K562 (cell line): ENCODE measurements around the gene GPHN. TPM values are rescaled to one million over a fixed set of nuclear protein-coding genes. Genes with fewer than 3 reads are reported as not detected.

Source experiments
- ATAC-seq: fragments of 200-7000 bp; cut with Tn5 transposase; 3 replicates; pipeline ENCODE4 v1.9.1; 2020; ENCODE audit warnings: moderate library complexity
- BruUV-seq: library from RNA; stranded (reverse); fragments of 400-500 nt; replicated peaks from 2 replicates; lab custom pipeline; 2021; lab: Mats Ljungman, UMichigan
- CTCF ChIA-PET: fragments of 300-600 bp; formaldehyde crosslinking; extraction: SDS; loops from one replicate; lab custom pipeline; 2021; ENCODE audit warnings: low intra/inter-chr PET ratio; lab: Yijun Ruan, JAX
- POLR2A ChIA-PET: fragments of 300-600, 350-650 bp; sonication (Branson Sonifier 250); formaldehyde crosslinking; extraction: SDS; loops from one replicate; lab custom pipeline; 2021; ENCODE audit warnings: antibody characterized with exemption, inconsistent platforms; lab: Yijun Ruan, JAX
- DNase-seq, 4 experiments: peaks; one replicate each; pipeline versions ENCODE4 v3.0.0 to v3.0.0-alpha.2; 2011 to 2018; ENCODE audit warnings: low spot score in 3 of 4, mixed read lengths in 3 of 4; ENCODE audit errors: extremely low read depth in 1 of 4
- FAIRE-seq: peaks from 2 replicates; lab custom pipeline; 2011; peaks lifted over from hg19 to GRCh38; lab: Jason Lieb, UNC
- H2AFZ ChIP-seq: 2 replicates; pipeline ENCODE4 v1.6.0; 2011; ENCODE audit warnings: low read depth, low read length, control low read depth, inconsistent platforms
- H3K27ac ChIP-seq: fragments of 200-600 bp; 3 replicates; pipeline ENCODE4 v1.8.0; 2011; ENCODE audit warnings: low read depth, mild to moderate bottlenecking, control low read depth, inconsistent platforms, low read length, moderate library complexity, mixed read lengths; ENCODE audit errors: extremely low read depth
- H3K27me3 ChIP-seq, 2 experiments: fragments of 300-600 bp in 1 of 2; 2 replicates in 1 of 2; 3 replicates in 1 of 2; pipeline versions ENCODE4 v1.6.0 to v1.8.0; 2011; ENCODE audit warnings: inconsistent platforms in 2 of 2, low read length in 2 of 2, mild to moderate bottlenecking in 1 of 2, mixed read lengths in 1 of 2, moderate library complexity in 1 of 2; ENCODE audit not compliant: control insufficient read depth in 2 of 2, insufficient read depth in 2 of 2
- H3K36me3 ChIP-seq: fragments of 300-600 bp; 3 replicates; pipeline ENCODE4 v1.8.0; 2011; ENCODE audit warnings: mild to moderate bottlenecking, low read length, inconsistent platforms; ENCODE audit not compliant: control insufficient read depth, insufficient read depth
- H3K4me1 ChIP-seq, 2 experiments: fragments of 200-600 bp in 1 of 2; replicated peaks in 1 of 2; 2 replicates in 1 of 2; 3 replicates in 1 of 2; pipeline versions ENCODE4 v1.5.1 to v1.8.0; 2011; ENCODE audit warnings: inconsistent platforms in 2 of 2, low read length in 2 of 2, mild to moderate bottlenecking in 1 of 2, mixed read lengths in 1 of 2, moderate library complexity in 1 of 2; ENCODE audit not compliant: control insufficient read depth in 2 of 2, insufficient read depth in 2 of 2
- H3K4me2 ChIP-seq: 2 replicates; pipeline ENCODE4 v1.6.1; 2011; ENCODE audit warnings: low read length, control low read depth, inconsistent platforms, mixed read lengths; ENCODE audit not compliant: insufficient read depth
- H3K4me3 ChIP-seq: fragments of 200-600 bp; sonication (generic), shearing (Covaris generic); 2 replicates; pipeline ENCODE4 v1.5.1; 2016; ENCODE audit warnings: control low read depth, inconsistent platforms
- H3K79me2 ChIP-seq: fragments of 200-600 bp; 3 replicates; pipeline ENCODE4 v1.8.0; 2011; ENCODE audit warnings: low read length, inconsistent platforms; ENCODE audit not compliant: control insufficient read depth, insufficient read depth
- H3K9ac ChIP-seq, 2 experiments: 2 replicates each; pipeline versions ENCODE4 v1.6.0 to v1.6.1; 2011; ENCODE audit warnings: low read depth in 2 of 2, low read length in 2 of 2, control low read depth in 1 of 2, inconsistent platforms in 1 of 2, mild to moderate bottlenecking in 1 of 2, mixed read lengths in 1 of 2; ENCODE audit not compliant: insufficient read depth in 1 of 2
- H3K9me1 ChIP-seq: one replicate; pipeline ENCODE4 v1.6.0; 2011; ENCODE audit warnings: inconsistent platforms, mild to moderate bottlenecking, low read length, moderate library complexity; ENCODE audit not compliant: control insufficient read depth, insufficient read depth
- H3K9me3 ChIP-seq: replicated peaks from 2 replicates; pipeline ENCODE4 v1.5.1; 2011; ENCODE audit warnings: low read depth, low read length, inconsistent platforms; ENCODE audit not compliant: control insufficient read depth, insufficient read depth
- H4K20me1 ChIP-seq: replicated peaks from 2 replicates; pipeline ENCODE4 v1.6.1; 2011; ENCODE audit warnings: low read length, inconsistent platforms, mixed read lengths; ENCODE audit not compliant: control insufficient read depth, insufficient read depth
- BDP1 ChIP-seq: IDR thresholded peaks from 3 replicates; pipeline ENCODE4 v1.6.1; 2011; ENCODE audit not compliant: insufficient read length, insufficient read depth
- CUX1 ChIP-seq: fragments of 200-800 bp; sonication (Bioruptor generic); IDR thresholded peaks from 2 replicates; pipeline ENCODE4 v1.6.1; 2016; ENCODE audit warnings: missing genetic modification characterization, missing compliant biosample characterization
- MTF1 ChIP-seq: fragments of 250-450 bp; sonication (Bioruptor Pico); IDR thresholded peaks from 2 replicates; pipeline ENCODE4 v1.9.0; 2021; ENCODE audit warnings: moderate library complexity, mild to moderate bottlenecking, inconsistent platforms, borderline replicate concordance
- PYGO2 ChIP-seq: fragments of 450-650 bp; IDR thresholded peaks from 2 replicates; pipeline ENCODE4 v1.6.1; 2016; ENCODE audit warnings: mild to moderate bottlenecking, missing genetic modification characterization, moderate library complexity, missing compliant biosample characterization
- SIN3B ChIP-seq: fragments of 450-650 bp; IDR thresholded peaks from 2 replicates; pipeline ENCODE4 v1.6.1; 2017; ENCODE audit warnings: low read depth, mild to moderate bottlenecking, moderate library complexity
- SMAD4 ChIP-seq: fragments of 250-450 bp; sonication (Bioruptor Pico); conservative IDR thresholded peaks from 2 replicates; pipeline ENCODE4 v1.8.0; 2021; ENCODE audit warnings: inconsistent platforms, mild to moderate bottlenecking, moderate library complexity
- SMARCC2 ChIP-seq: fragments of 450-650 bp; IDR thresholded peaks from 2 replicates; pipeline ENCODE4 v1.6.1; 2017; ENCODE audit warnings: antibody characterized with exemption, moderate library complexity, mild to moderate bottlenecking, low read depth
- TCF7L2 ChIP-seq: fragments of 150-350 bp; IDR thresholded peaks from 2 replicates; pipeline ENCODE4 v1.6.1; 2016; ENCODE audit warnings: low read depth, mild to moderate bottlenecking, low read length, moderate library complexity
- TRIM28 ChIP-seq: fragments of 450-650 bp; IDR thresholded peaks from 2 replicates; pipeline ENCODE4 v1.6.1; 2017
- ZNF134 ChIP-seq: fragments of 250-450 bp; sonication (Bioruptor Pico); conservative IDR thresholded peaks from 2 replicates; pipeline ENCODE4 v1.4.0; 2020
- WGBS: fragments of 100-300 bp; shearing (Covaris generic); methylation state at CpG from one replicate; pipeline ENCODE4 v1.1.6; 2016; ENCODE audit warnings: low coverage, mixed read lengths; ENCODE audit not compliant: insufficient coverage; ENCODE audit errors: missing lambda C conversion rate; 5-methylcytosine and 5-hydroxymethylcytosine counted together
- in situ Hi-C: fragments of 300-500 bp; cut with MboI; formaldehyde crosslinking; loops from 4 replicates; pipeline ENCODE4 v1.15.0; 2018; ENCODE audit warnings: inconsistent platforms, mixed read lengths
- intact Hi-C: fragments of 100-400 bp; cut with micrococcal nuclease; formaldehyde crosslinking; loops from 2 replicates; pipeline ENCODE4 v1.14.2; 2022
- polyA plus RNA-seq, 8 experiments: library from polyadenylated mRNA; depleted of rRNA in 4 of 8; stranded (reverse) in 5 of 8; unstranded in 3 of 8; fragments of >200 nt; fragmentation: Nextera tagmentation in 2 of 8; fragmentation: Illumina TruSeq in 1 of 8; extraction: Ambion mirVana in 2 of 8; extraction: Trizol in 1 of 8; gene quantifications; 2 replicates each; pipeline versions ENCODE4 v1.2.1 to v1.2.3, GENCODE V29; 2011 to 2014; ENCODE audit warnings: inconsistent platforms in 1 of 8, missing spikeins in 1 of 8
- total RNA-seq, 7 experiments: library from RNA; depleted of rRNA in 6 of 7; stranded (reverse); fragments of >200 nt in 6 of 7; fragmentation: Illumina TruSeq in 2 of 7; extraction: Trizol in 2 of 7; gene quantifications; 2 replicates each; pipeline versions ENCODE4 v1.2.1 to v1.2.3, GENCODE V29; 2011 to 2021; ENCODE audit warnings: low replicate concordance in 1 of 7
- TF ChIP-seq, protein P1 (sequence below): sonication (generic); formaldehyde crosslinking; IDR thresholded peaks from 2 replicates; pipeline ENCODE4 v1.8.0; 2022; ENCODE audit warnings: missing genetic modification reagents, mild to moderate bottlenecking, moderate library complexity, borderline replicate concordance
- TF ChIP-seq, protein P2 (sequence below): IDR thresholded peaks from 2 replicates; pipeline ENCODE4 v1.6.1; 2016; ENCODE audit warnings: missing genetic modification characterization, missing compliant biosample characterization

Gene GPHN
- total and polyA plus RNA-seq, 9 of the 15 experiments (the other 6 are each of a cell fraction or from before 2014, with no cell fraction given) = 5.9 to 16.0 (median 11.4) TPM

- FAIRE-seq (no peak), ATAC-seq (no peak), DNase-seq (no peak)
- intact Hi-C loops (no loop called here), in situ Hi-C loops (loop anchor here (25.0 kb wide), 1 partner anchor 1314 kb away; the partner anchor contains the start of genes RAD51B and ZFYVE26)
- Histone ChIP-seq H3K4me3 (no peak overlapping the region), H2AFZ (no peak overlapping the region), H3K4me1 (no peaks in the 10 kb centered on the region), H4K20me1 (no peaks in the 10 kb centered on the region), H3K9ac (no peak overlapping the region), H3K4me2 (no peak overlapping the region), H3K27ac (no peak overlapping the region), H3K9me3 (no peaks in the 10 kb centered on the region), H3K27me3 (no peaks in the 10 kb centered on the region), H3K36me3 (no peaks in the 10 kb centered on the region), H3K9me1 (no peaks in the 10 kb centered on the region), H3K79me2 (no peaks in the 10 kb centered on the region)
- BruUV-seq = no TSS peak
- ChIA-PET CTCF (no interaction called here), POLR2A (interaction anchor here (1.1 to 1.3 kb wide), 2 partner anchors 10 to 21 kb away, joined by 3 read pairs; partner anchors contain the start of gene GPHN)
- 28% methylated on average over 3 of the region's 3 CpGs for WGBS
- TF ChIP-seq, protein P1, sequence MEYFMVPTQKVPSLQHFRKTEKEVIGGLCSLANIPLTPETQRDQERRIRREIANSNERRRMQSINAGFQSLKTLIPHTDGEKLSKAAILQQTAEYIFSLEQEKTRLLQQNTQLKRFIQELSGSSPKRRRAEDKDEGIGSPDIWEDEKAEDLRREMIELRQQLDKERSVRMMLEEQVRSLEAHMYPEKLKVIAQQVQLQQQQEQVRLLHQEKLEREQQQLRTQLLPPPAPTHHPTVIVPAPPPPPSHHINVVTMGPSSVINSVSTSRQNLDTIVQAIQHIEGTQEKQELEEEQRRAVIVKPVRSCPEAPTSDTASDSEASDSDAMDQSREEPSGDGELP (CRISPR knock-in tag) = no peak
- no peak for TF ChIP-seq SMARCC2
- TF ChIP-seq, protein P2, sequence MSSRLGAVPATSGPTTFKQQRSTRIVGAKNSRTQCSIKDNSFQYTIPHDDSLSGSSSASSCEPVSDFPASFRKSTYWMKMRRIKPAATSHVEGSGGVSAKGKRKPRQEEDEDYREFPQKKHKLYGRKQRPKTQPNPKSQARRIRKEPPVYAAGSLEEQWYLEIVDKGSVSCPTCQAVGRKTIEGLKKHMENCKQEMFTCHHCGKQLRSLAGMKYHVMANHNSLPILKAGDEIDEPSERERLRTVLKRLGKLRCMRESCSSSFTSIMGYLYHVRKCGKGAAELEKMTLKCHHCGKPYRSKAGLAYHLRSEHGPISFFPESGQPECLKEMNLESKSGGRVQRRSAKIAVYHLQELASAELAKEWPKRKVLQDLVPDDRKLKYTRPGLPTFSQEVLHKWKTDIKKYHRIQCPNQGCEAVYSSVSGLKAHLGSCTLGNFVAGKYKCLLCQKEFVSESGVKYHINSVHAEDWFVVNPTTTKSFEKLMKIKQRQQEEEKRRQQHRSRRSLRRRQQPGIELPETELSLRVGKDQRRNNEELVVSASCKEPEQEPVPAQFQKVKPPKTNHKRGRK = no peak
- no peak for TF ChIP-seq BDP1
- no peak for TF ChIP-seq TCF7L2
- no peak for TF ChIP-seq MTF1 (CRISPR knock-in tag)
- TF ChIP-seq TRIM28 = no peak
- no peak for TF ChIP-seq SMAD4 (CRISPR knock-in tag)
- no peak for TF ChIP-seq PYGO2 (tag)
- no peak for TF ChIP-seq CUX1 (CRISPR knock-in tag)
- no peak for TF ChIP-seq ZNF134 (CRISPR knock-in tag)
- no peak for TF ChIP-seq SIN3B
These were observed 9.6 kb upstream of the GPHN start for GRCh38 chr14:66498311-66498710.
